ENCODE measurements around the gene SLC22A7. TPM values are rescaled to one million over a fixed set of nuclear protein-coding genes. Genes with fewer than 3 reads are reported as not detected.

The SLC22A7 gene
- total RNA-seq, 1 donor from 2014 or later = not detected

GRCh38 chr6:43284991-43285781 lies 12.9 kb upstream of the SLC22A7 start:
- peaks cover 14% of the 10 kb centered on the region for H3K4me1 Mint-ChIP-seq (ENCODE audit: unreplicated experiment)
- H3K36me3 Mint-ChIP-seq (ENCODE audit: low read depth, unreplicated experiment) = no peaks in the 10 kb centered on the region
- no peak overlapping the region for H3K27ac Mint-ChIP-seq (ENCODE audit: unreplicated experiment)
- DNase-seq (ENCODE audit: low spot score) = no peak
- TF ChIP-seq CTCF (IDR thresholded peaks at IDR 0.05; ENCODE audit: unreplicated experiment) = no peak
- no peaks in the 10 kb centered on the region for H3K9me3 Mint-ChIP-seq (ENCODE audit: unreplicated experiment)
- peaks cover 7% of the 10 kb centered on the region for H3K27me3 Mint-ChIP-seq (ENCODE audit: unreplicated experiment)
- H3K4me3 Mint-ChIP-seq (ENCODE audit: unreplicated experiment) = no peak overlapping the region

DNA sequence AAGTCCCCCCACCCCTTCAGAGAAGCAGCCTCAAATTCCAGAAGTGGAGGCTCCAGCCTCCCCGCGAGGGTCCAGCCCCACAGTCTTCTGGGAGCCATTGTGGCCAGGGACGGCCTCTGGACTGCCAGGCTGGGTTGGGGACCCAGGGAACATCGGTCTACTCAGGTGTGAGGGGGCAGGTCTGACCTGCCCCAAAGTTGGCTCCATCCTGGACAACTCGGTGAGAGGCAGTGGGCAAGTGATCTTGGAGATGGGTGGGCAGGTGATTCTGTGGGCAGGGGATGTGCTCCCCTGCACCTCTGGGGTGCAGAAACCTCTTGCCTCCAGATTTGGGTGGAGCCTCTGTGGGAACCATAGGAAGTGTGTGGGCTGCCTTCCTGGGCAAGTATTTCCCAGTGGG lies 12.2 kb upstream of the SLC22A7 start:
- TF ChIP-seq CTCF (IDR thresholded peaks at IDR 0.05; ENCODE audit: unreplicated experiment) = no peak
- H3K27ac Mint-ChIP-seq (ENCODE audit: unreplicated experiment) = no peak overlapping the region
- H3K36me3 Mint-ChIP-seq (ENCODE audit: low read depth, unreplicated experiment) = no peaks in the 10 kb centered on the region
- DNase-seq (ENCODE audit: low spot score) = no peak
- H3K4me1 Mint-ChIP-seq (ENCODE audit: unreplicated experiment) = peaks cover 10% of the 10 kb centered on the region
- no peak overlapping the region for H3K4me3 Mint-ChIP-seq (ENCODE audit: unreplicated experiment)
- H3K9me3 Mint-ChIP-seq (ENCODE audit: unreplicated experiment) = no peaks in the 10 kb centered on the region
- peaks cover 8% of the 10 kb centered on the region for H3K27me3 Mint-ChIP-seq (ENCODE audit: unreplicated experiment)

DNA sequence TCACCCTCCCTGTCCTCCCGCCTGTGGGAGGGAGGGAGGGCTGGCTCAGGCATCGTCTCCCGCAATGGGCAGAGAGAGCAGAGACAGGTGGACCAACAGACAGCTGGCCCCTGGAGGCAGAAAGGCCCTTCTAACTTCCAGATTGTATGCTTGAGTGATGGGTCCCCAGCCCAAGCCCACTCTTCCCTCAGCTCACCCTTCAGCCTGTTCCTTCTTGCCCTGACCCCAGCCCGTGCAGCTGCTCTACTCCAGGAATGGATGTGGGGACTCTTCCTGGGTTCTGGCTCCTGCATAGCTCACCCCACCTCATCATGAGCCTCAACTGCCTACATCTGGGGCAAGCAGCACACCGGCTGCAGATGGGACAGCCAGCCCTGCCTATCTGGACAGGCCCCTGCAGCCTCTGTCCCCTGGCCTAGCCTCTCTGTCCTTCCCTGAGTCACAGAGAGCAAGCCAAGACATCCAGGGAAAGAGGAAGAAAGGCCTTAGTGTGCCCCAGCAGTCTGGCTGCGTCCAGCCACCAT lies 11.5 kb upstream of the SLC22A7 start:
- Mint-ChIP-seq H3K36me3 (ENCODE audit: low read depth, unreplicated experiment) (no peaks in the 10 kb centered on the region), H3K4me1 (ENCODE audit: unreplicated experiment) (peaks cover 10% of the 10 kb centered on the region), H3K27ac (ENCODE audit: unreplicated experiment) (no peak overlapping the region), H3K9me3 (ENCODE audit: unreplicated experiment) (no peaks in the 10 kb centered on the region), H3K4me3 (ENCODE audit: unreplicated experiment) (no peak overlapping the region), H3K27me3 (ENCODE audit: unreplicated experiment) (peaks cover 8% of the 10 kb centered on the region)
- DNase-seq (ENCODE audit: low spot score) = no peak
- TF ChIP-seq CTCF (IDR thresholded peaks at IDR 0.05; ENCODE audit: unreplicated experiment) = no peak

- Mint-ChIP-seq H3K4me1 (ENCODE audit: unreplicated experiment) (peaks cover 9% of the 10 kb centered on the region), H3K9me3 (ENCODE audit: unreplicated experiment) (no peaks in the 10 kb centered on the region), H3K4me3 (ENCODE audit: unreplicated experiment) (no peak overlapping the region), H3K27me3 (ENCODE audit: unreplicated experiment) (peaks cover 5% of the 10 kb centered on the region), H3K36me3 (ENCODE audit: low read depth, unreplicated experiment) (no peaks in the 10 kb centered on the region), H3K27ac (ENCODE audit: unreplicated experiment) (no peak overlapping the region)
- no peak for TF ChIP-seq CTCF (IDR thresholded peaks at IDR 0.05; ENCODE audit: unreplicated experiment)
- DNase-seq (ENCODE audit: low spot score) = no peak
Observed at GRCh38 chr6:43286980-43287716, 10.9 kb upstream of the SLC22A7 start.

Measured in endothelial cell (in vitro differentiated cells).